HG02642 (cell line): ENCODE results near the gene TSC2.
"Not testable (repeated sequence)": the region's sequence is repeated elsewhere in the genome, so short reads cannot be mapped to it uniquely, and the experiment has no call there.

Experiments
- ATAC-seq: cut with Tn5 transposase; IDR thresholded peaks from one replicate; pipeline ENCODE4 v1.9.1; 2021; ENCODE audit warnings: mild to moderate bottlenecking; ENCODE audit not compliant: unreplicated experiment, poor library complexity

TSC2 gene

GRCh38 chr16:2114885-2115590 is 67.3 kb downstream of the TSC2 start:
- ATAC-seq = not testable (repeated sequence)

GRCh38 chr16:2115591-2115973 is 67.8 kb downstream of the TSC2 start:
- ATAC-seq = no peak

DNA sequence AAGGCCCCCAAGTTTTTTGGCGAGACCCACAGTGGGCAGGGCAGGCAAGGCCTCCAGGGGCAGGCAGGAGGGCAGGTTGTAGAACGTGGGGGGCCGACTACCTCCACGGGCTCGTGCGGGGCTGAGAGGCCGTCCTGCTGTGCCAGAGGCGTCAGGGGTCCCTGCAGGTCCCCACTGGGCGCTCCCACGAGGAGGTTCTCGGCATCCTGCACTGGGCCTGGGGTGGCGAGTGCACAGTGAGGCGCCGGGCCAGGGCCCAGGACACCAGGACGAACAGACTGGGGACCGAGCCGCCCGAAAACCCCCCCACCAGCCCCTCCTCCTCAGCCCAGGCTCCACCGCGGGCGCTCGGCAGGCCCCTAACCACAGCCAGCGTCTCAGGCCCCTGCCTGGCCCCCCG is 68.6 kb downstream of the TSC2 start:
- not testable (repeated sequence) for ATAC-seq

DNA sequence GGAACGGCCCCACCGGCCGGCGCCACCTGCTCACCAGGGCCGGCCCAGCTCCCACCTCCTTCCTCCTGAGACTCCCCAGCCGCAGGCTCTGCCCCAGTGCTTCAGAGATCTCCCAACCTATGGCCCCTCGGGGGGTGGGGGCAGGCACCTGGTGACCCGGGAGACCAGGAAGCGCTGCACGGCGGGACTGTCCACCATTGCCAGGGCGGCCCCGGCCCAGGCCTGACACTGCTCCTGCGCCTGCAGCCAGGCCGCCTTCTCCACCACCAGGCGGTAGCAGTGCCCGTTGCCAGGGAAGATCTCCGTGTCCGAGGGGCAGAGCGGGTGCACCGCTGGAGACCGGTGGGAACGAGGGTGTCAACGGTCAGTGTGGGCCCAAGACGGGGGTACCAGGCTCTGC is 69.6 kb downstream of the TSC2 start:
- ATAC-seq = not testable (repeated sequence)

DNA sequence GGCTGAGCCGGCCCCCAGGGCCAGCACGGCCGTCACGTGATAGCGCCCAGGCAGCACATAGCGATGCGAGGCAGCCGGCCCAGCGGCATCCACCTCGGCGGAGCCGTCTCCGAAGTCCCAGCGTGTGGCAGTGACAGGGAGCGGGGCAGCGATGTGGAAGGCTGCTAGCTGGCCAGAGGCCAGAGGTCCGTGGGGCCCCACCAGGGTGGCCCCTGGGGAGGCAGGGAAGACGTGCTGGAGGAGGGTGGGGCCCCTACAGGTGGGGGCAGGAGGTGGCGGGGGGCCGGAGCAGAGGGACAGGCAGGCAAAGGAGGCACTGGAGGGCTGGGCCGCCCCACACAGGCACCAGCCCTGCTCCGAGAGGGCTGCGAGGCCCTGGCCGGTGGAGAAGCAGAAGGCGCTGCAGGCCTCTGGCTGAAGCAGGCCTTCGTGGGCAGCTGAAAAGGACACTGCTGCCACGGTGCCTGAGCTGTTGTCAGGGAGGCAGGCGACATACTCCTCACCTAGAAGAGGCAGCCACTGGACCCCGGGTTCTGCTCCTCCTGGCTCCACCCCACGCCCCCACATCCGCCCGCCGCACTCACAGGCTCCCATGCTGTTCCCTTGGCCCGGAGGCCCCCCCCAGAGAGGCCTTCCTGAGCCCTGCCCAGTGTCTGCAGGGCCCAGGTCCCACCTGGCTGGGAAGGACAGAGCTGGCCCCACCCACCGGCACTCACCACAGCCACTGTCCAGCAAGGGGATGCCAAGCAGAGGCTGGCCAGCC is 70.4 kb downstream of the TSC2 start:
- not testable (repeated sequence) for ATAC-seq

GRCh38 chr16:2121325-2121724 is 73.5 kb downstream of the TSC2 start:
- ATAC-seq = not testable (repeated sequence)

DNA sequence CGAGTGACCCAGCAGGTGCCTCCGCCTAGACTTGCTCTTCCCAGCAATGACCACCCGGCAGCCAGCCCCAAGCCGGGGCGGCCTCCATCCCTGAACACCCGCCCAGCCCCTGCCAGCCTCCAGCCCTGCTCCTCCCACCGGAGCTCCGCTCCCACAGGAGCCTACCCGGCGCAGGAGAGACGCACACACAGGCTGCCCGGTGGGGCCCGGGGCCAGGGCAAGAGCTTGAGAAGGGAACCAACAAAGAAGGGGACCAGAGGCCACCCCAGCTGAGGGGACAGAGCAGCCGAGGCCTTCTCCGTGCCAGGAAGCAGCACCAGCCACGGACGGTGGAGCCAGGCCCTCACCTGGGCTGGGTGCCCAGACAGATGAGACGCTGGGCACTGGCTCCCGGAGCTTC is 74.1 kb downstream of the TSC2 start:
- no peak for ATAC-seq

- ATAC-seq = no peak
Measured at GRCh38 chr16:2122429-2122828, 74.6 kb downstream of the TSC2 start.

DNA sequence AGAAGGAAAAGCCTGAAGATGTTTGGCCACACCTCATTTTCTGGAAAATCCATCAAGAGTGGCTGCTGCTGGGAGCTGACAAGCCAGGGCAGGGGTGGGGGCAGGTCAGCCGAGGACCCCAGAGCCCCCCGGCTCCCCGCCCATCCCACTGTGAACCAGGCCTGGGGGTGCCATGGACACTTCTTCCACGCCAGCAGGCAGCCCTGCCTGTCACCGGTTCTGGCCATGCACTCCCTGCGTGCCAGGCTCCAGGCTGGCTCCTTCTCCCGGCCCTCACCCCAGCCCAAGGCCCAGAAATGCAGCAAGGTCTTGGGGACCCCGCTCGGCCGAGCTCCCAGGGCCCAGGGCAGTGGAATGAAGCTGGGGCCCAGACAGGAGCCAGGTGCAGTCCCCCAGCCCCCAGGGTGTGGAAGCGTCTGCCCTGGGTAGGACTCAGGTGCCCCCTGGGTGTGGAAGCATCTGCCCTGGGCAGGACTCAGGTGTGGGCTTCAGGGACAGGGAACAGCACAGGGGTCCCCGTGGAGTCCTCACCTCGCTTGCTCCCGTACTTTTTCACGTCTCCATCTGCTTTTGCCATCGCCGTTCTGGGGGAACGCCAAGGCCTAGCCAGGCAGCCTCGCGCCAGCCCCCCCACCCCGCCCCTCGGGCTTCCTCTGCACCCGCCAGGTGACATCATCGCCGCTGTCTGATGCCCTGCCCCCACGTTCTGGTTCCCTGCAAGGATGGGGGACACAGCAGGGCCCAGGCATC is 75.3 kb downstream of the TSC2 start:
- ATAC-seq = not testable (repeated sequence)

DNA sequence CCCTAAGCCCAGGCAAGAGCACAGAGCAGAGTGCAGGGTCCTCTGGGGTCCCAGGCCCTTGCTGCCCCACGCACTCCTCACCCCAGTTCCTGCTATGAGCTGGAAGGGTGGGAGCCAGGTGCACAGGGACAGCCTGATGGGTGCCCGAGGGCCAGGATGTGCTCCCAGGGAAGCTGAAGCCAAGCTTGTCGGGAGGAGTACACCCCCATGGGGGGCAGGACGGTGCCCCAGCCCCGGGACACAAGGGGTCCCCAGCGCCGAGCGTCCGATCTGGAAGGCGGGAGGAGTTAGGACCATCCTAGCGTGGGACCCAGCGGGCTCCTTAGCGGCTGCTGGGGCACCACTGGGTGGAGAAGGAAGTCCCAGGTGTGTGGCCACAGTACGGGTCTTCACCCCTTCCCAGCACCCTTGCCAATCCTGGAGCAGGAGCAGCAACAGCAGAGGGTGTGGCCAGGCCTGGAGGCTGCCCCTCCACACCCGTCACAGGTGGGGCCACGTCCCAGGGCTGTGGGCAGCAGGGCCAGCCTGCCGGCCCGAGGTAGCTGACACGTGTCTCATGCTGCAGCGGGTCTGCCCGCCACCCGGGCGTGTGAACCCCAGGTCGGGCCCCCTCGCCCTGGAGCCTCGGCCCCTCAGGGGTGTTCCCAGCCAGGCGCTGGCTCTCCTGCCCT is 76.1 kb downstream of the TSC2 start:
- not testable (repeated sequence) for ATAC-seq

DNA sequence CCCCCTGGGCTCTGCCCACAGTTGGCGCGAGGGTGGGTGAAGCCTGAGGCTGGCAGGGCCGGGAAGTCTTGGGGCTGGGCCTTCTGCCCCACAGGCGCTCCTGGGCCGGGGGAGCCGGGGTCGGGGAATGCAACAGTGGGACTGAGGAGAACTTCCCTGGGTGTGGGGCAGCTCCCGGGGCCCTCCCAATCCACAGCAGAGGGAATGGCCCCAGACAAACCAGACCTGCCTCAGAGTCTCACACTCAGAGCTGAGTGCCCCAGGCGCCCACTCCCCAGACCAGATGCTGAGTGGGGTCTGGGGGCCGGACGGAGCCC is 76.5 kb downstream of the TSC2 start:
- ATAC-seq = not testable (repeated sequence)

- ATAC-seq = not testable (repeated sequence)
Measured at GRCh38 chr16:2124694-2125444, 77.1 kb downstream of the TSC2 start.

- ATAC-seq = not testable (repeated sequence)
Measured at GRCh38 chr16:2125609-2126008, 77.8 kb downstream of the TSC2 start.

GRCh38 chr16:2126161-2126743 is 78.5 kb downstream of the TSC2 start:
- not testable (repeated sequence) for ATAC-seq

- ATAC-seq = not testable (repeated sequence)
Measured at GRCh38 chr16:2126928-2127556, 79.3 kb downstream of the TSC2 start.

GRCh38 chr16:2127630-2128280 is 80.0 kb downstream of the TSC2 start:
- not testable (repeated sequence) for ATAC-seq

DNA sequence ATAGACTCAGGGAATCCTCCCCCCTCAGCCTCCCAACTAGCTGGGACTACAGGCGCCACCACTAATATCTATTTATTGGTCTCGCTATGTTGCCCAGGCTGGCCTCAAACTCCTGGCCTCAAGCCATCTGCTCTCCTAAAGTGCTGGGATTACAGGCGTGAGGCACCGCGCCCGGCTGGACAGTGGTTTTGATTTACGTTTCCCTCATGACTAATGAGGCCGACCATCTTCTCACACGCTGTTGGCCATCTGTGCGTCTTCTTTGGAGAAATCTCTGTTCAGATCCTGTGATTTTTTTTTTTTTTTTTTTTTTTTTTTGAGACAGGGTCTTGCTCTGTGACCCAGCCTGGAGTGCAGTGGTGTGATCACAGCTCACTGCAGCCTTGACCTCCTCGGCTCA is 81.5 kb downstream of the TSC2 start:
- not testable (repeated sequence) for ATAC-seq

DNA sequence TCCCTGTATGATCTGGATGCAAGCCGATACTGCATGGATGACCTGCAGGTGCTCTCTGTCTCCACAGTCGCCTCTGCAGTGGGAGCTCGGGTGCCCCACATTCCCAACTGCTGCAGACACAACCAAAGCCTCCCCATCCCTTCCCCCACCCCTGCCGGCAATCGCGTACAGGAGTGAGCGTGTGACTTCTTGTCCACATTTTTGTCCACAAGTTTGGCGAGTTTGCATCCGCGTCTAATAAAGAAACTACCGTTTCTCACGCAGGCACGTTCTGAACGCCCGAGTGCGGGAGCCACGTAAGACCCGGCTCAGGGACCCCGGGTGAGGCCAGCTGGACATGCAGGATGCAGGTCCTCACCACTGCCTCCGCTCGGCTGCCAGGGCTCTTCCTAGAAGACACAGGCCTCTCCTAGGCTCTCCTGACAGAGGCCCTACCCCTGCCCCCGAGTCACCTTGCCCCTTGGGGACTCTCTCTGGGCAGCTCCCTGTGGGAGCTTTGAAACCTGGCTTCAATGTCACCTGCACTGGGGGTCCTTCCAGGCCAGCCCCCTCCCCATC is 82.2 kb downstream of the TSC2 start:
- ATAC-seq = not testable (repeated sequence)
